ENCODE results near the gene PDCD1. TPM values are rescaled to one million over a fixed set of nuclear protein-coding genes. Genes with fewer than 3 reads are reported as not detected.

PDCD1 gene
- total and polyA plus RNA-seq, 2 of the 13 experiments (the other 11 are each of a cell fraction or from before 2014, with no cell fraction given): 0.04 TPM; not detected in 1

DNA sequence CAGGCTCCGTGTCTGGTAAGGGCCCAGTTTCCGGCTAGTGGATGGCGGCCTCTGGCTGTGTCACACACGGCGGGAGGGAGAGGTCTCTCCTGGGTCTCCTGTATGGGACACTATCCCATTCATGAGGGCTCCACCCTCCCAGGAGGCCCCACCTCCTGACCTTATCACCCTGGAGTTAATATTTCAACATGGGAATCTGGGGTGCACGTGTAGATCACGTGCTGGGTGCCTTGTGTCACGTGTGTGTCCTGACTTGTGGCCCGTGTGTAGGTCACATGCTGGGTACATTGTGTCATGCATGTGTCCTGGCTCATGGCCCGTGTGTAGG is 39.8 kb downstream of the PDCD1 start (continued):
- TF ChIP-seq, protein P1, sequence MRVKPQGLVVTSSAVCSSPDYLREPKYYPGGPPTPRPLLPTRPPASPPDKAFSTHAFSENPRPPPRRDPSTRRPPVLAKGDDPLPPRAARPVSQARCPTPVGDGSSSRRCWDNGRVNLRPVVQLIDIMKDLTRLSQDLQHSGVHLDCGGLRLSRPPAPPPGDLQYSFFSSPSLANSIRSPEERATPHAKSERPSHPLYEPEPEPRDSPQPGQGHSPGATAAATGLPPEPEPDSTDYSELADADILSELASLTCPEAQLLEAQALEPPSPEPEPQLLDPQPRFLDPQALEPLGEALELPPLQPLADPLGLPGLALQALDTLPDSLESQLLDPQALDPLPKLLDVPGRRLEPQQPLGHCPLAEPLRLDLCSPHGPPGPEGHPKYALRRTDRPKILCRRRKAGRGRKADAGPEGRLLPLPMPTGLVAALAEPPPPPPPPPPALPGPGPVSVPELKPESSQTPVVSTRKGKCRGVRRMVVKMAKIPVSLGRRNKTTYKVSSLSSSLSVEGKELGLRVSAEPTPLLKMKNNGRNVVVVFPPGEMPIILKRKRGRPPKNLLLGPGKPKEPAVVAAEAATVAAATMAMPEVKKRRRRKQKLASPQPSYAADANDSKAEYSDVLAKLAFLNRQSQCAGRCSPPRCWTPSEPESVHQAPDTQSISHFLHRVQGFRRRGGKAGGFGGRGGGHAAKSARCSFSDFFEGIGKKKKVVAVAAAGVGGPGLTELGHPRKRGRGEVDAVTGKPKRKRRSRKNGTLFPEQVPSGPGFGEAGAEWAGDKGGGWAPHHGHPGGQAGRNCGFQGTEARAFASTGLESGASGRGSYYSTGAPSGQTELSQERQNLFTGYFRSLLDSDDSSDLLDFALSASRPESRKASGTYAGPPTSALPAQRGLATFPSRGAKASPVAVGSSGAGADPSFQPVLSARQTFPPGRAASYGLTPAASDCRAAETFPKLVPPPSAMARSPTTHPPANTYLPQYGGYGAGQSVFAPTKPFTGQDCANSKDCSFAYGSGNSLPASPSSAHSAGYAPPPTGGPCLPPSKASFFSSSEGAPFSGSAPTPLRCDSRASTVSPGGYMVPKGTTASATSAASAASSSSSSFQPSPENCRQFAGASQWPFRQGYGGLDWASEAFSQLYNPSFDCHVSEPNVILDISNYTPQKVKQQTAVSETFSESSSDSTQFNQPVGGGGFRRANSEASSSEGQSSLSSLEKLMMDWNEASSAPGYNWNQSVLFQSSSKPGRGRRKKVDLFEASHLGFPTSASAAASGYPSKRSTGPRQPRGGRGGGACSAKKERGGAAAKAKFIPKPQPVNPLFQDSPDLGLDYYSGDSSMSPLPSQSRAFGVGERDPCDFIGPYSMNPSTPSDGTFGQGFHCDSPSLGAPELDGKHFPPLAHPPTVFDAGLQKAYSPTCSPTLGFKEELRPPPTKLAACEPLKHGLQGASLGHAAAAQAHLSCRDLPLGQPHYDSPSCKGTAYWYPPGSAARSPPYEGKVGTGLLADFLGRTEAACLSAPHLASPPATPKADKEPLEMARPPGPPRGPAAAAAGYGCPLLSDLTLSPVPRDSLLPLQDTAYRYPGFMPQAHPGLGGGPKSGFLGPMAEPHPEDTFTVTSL (CRISPR knock-in tag; IDR thresholded peaks at IDR 0.05; ENCODE audit: borderline replicate concordance): no peak; the same call in 1 of the 2 replicates
- peak; percentile 93; the same call in 1 of the 2 replicates for TF ChIP-seq ZNF326 (CRISPR knock-in tag; IDR thresholded peaks at IDR 0.05; ENCODE audit: borderline replicate concordance)
- TF ChIP-seq, protein P2, sequence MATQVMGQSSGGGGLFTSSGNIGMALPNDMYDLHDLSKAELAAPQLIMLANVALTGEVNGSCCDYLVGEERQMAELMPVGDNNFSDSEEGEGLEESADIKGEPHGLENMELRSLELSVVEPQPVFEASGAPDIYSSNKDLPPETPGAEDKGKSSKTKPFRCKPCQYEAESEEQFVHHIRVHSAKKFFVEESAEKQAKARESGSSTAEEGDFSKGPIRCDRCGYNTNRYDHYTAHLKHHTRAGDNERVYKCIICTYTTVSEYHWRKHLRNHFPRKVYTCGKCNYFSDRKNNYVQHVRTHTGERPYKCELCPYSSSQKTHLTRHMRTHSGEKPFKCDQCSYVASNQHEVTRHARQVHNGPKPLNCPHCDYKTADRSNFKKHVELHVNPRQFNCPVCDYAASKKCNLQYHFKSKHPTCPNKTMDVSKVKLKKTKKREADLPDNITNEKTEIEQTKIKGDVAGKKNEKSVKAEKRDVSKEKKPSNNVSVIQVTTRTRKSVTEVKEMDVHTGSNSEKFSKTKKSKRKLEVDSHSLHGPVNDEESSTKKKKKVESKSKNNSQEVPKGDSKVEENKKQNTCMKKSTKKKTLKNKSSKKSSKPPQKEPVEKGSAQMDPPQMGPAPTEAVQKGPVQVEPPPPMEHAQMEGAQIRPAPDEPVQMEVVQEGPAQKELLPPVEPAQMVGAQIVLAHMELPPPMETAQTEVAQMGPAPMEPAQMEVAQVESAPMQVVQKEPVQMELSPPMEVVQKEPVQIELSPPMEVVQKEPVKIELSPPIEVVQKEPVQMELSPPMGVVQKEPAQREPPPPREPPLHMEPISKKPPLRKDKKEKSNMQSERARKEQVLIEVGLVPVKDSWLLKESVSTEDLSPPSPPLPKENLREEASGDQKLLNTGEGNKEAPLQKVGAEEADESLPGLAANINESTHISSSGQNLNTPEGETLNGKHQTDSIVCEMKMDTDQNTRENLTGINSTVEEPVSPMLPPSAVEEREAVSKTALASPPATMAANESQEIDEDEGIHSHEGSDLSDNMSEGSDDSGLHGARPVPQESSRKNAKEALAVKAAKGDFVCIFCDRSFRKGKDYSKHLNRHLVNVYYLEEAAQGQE (IDR thresholded peaks at IDR 0.05; ENCODE audit: borderline replicate concordance in 1 of 2, low read depth in 1 of 2, low read length in 2 of 2): no peak
- no peak for TF ChIP-seq ZNF234 (CRISPR knock-in tag; conservative IDR thresholded peaks at IDR 0.05)
- TF ChIP-seq ZIK1 (CRISPR knock-in tag; IDR thresholded peaks at IDR 0.05; ENCODE audit: borderline replicate concordance, low read depth): peak; percentile 80; the same call in 1 of the 2 replicates
- no peak for TF ChIP-seq BRD4 (CRISPR knock-in tag; IDR thresholded peaks at IDR 0.05)
- TF ChIP-seq SAFB2 (CRISPR knock-in tag; IDR thresholded peaks at IDR 0.05; ENCODE audit: borderline replicate concordance, low read depth): no peak
- TF ChIP-seq NFYC (CRISPR knock-in tag; IDR thresholded peaks at IDR 0.05): 0 out of 2 replicates have a peak, but pooled peaks have one; percentile 11
- TF ChIP-seq, protein P3, sequence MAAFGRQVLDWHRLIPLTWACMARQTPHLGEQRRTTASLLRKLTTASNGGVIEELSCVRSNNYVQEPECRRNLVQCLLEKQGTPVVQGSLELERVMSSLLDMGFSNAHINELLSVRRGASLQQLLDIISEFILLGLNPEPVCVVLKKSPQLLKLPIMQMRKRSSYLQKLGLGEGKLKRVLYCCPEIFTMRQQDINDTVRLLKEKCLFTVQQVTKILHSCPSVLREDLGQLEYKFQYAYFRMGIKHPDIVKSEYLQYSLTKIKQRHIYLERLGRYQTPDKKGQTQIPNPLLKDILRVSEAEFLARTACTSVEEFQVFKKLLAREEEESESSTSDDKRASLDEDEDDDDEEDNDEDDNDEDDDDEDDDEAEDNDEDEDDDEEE (CRISPR knock-in tag; IDR thresholded peaks at IDR 0.05): no peak
- TF ChIP-seq RAD51 (IDR thresholded peaks at IDR 0.05; ENCODE audit: borderline replicate concordance): peak; percentile 97
- TF ChIP-seq NR2F1 (CRISPR knock-in tag; IDR thresholded peaks at IDR 0.05): peak; percentile 98 to 99
- TF ChIP-seq, protein P4, sequence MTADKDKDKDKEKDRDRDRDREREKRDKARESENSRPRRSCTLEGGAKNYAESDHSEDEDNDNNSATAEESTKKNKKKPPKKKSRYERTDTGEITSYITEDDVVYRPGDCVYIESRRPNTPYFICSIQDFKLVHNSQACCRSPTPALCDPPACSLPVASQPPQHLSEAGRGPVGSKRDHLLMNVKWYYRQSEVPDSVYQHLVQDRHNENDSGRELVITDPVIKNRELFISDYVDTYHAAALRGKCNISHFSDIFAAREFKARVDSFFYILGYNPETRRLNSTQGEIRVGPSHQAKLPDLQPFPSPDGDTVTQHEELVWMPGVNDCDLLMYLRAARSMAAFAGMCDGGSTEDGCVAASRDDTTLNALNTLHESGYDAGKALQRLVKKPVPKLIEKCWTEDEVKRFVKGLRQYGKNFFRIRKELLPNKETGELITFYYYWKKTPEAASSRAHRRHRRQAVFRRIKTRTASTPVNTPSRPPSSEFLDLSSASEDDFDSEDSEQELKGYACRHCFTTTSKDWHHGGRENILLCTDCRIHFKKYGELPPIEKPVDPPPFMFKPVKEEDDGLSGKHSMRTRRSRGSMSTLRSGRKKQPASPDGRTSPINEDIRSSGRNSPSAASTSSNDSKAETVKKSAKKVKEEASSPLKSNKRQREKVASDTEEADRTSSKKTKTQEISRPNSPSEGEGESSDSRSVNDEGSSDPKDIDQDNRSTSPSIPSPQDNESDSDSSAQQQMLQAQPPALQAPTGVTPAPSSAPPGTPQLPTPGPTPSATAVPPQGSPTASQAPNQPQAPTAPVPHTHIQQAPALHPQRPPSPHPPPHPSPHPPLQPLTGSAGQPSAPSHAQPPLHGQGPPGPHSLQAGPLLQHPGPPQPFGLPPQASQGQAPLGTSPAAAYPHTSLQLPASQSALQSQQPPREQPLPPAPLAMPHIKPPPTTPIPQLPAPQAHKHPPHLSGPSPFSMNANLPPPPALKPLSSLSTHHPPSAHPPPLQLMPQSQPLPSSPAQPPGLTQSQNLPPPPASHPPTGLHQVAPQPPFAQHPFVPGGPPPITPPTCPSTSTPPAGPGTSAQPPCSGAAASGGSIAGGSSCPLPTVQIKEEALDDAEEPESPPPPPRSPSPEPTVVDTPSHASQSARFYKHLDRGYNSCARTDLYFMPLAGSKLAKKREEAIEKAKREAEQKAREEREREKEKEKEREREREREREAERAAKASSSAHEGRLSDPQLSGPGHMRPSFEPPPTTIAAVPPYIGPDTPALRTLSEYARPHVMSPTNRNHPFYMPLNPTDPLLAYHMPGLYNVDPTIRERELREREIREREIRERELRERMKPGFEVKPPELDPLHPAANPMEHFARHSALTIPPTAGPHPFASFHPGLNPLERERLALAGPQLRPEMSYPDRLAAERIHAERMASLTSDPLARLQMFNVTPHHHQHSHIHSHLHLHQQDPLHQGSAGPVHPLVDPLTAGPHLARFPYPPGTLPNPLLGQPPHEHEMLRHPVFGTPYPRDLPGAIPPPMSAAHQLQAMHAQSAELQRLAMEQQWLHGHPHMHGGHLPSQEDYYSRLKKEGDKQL (CRISPR knock-in tag; IDR thresholded peaks at IDR 0.05; ENCODE audit: low read depth): peak; percentile 90
- TF ChIP-seq ZNF891 (CRISPR knock-in tag; IDR thresholded peaks at IDR 0.05): peak; percentile 76; the same call in 1 of the 2 replicates
